Mammary epithelial cell (primary cell): ENCODE data around the gene GNAS-AS1.
A peak's percentile ranks its signal among the peaks of the same experiment; 100 is the strongest.

ENCODE experiments used
- EZH2 ChIP-seq: IDR thresholded peaks from 2 replicates; pipeline ENCODE4 v1.6.1; 2012; ENCODE audit warnings: low read length, inconsistent platforms, borderline replicate concordance
- TF ChIP-seq, protein P1 (sequence below), 2 donors: IDR thresholded peaks in 1 of 2; conservative IDR thresholded peaks in 1 of 2; 2 replicates each; pipeline ENCODE4 v1.5.1; 2011 to 2012; ENCODE audit warnings: inconsistent platforms in 2 of 2, low read length in 2 of 2, mild to moderate bottlenecking in 2 of 2, control low read depth in 1 of 2, low read depth in 1 of 2; ENCODE audit not compliant: insufficient read depth in 1 of 2; ENCODE audit errors: extremely low read depth in 1 of 2

DNA sequence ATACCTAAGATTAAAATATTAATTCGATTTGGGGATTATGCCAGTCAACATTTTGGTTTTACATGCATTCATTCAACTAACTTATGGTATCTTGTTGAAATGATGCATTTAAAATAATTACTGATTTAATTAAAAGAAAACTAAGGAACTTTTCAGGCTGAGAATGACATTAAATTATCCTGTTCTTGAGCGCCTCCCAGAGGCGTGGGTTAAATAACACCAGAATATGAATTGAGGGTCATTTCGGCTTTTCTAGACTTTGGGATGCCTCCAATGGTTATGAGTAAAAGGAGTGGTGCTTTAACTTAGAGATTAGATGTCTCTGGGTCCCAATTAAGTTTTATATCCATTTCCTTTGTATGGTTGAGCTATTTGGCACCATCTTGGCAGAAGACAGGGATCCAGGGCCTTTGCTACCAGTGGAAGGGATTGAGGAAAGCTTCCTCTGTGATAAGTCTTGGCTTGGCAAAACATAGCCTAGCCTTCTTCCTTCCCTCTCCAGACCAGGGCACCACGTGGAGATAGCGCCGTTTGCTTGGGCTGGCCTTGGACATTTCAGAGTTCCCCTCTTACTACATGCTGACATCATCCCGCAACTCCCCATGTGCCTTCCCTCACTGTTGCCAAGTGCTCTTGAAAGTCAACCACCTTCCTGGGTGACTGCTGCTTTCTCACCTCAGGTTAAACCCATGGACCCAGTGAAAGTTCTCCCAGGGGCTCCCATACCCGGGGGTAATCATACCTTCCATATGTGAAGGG lies 30.5 kb upstream of the GNAS-AS1 start:
- TF ChIP-seq, protein P1, sequence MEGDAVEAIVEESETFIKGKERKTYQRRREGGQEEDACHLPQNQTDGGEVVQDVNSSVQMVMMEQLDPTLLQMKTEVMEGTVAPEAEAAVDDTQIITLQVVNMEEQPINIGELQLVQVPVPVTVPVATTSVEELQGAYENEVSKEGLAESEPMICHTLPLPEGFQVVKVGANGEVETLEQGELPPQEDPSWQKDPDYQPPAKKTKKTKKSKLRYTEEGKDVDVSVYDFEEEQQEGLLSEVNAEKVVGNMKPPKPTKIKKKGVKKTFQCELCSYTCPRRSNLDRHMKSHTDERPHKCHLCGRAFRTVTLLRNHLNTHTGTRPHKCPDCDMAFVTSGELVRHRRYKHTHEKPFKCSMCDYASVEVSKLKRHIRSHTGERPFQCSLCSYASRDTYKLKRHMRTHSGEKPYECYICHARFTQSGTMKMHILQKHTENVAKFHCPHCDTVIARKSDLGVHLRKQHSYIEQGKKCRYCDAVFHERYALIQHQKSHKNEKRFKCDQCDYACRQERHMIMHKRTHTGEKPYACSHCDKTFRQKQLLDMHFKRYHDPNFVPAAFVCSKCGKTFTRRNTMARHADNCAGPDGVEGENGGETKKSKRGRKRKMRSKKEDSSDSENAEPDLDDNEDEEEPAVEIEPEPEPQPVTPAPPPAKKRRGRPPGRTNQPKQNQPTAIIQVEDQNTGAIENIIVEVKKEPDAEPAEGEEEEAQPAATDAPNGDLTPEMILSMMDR (conservative IDR thresholded peaks at IDR 0.05 in 1 of 2, IDR thresholded peaks at IDR 0.05 in 1 of 2; ENCODE audit: extremely low read depth in 1 of 2, insufficient read depth in 1 of 2, low read depth in 1 of 2, low read length in 2 of 2) = peak; percentile 28 to 30
- no peak for TF ChIP-seq EZH2
